HL-60 (cell line): ENCODE data around the gene ANKRD44.

Source experiments
- DNase-seq, 2 experiments: peaks; one replicate each; pipeline ENCODE4 v3.0.0-alpha.2; 2010 to 2020; ENCODE audit warnings: low read depth in 1 of 2, low spot score in 1 of 2
- H3K27ac ChIP-seq: fragments of 250-450 bp; sonication (Bioruptor Pico); replicated peaks from 2 replicates; pipeline ENCODE4 v1.5.1; 2020; ENCODE audit warnings: mild to moderate bottlenecking, moderate library complexity
- H3K27me3 ChIP-seq: fragments of 250-450 bp; sonication (Bioruptor Pico); 2 replicates; pipeline ENCODE4 v1.5.1; 2021; ENCODE audit warnings: mild to moderate bottlenecking, moderate library complexity; ENCODE audit not compliant: insufficient read depth, poor library complexity, severe bottlenecking
- H3K4me3 ChIP-seq: replicated peaks from 2 replicates; pipeline ENCODE4 v1.5.1; 2011; ENCODE audit warnings: mild to moderate bottlenecking, control low read depth, low read length; ENCODE audit not compliant: insufficient read depth
- CTCF ChIP-seq: IDR thresholded peaks from one replicate; pipeline ENCODE4 v1.5.1; 2011; ENCODE audit warnings: low read length, control low read depth, inconsistent platforms; ENCODE audit not compliant: insufficient read depth
- GABPA ChIP-seq: IDR thresholded peaks from 2 replicates; pipeline ENCODE4 v1.6.1; 2012; ENCODE audit warnings: low read depth
- POLR2AphosphoS5 ChIP-seq: IDR thresholded peaks from 2 replicates; pipeline ENCODE4 v1.6.1; 2012; ENCODE audit warnings: low read depth
- REST ChIP-seq: IDR thresholded peaks from 2 replicates; pipeline ENCODE4 v1.6.1; 2012; ENCODE audit warnings: low read depth; ENCODE audit not compliant: insufficient replicate concordance
- SPI1 ChIP-seq: IDR thresholded peaks from 2 replicates; pipeline ENCODE4 v1.6.1; 2012; ENCODE audit warnings: low read depth, mild to moderate bottlenecking, borderline replicate concordance

Gene ANKRD44

DNA sequence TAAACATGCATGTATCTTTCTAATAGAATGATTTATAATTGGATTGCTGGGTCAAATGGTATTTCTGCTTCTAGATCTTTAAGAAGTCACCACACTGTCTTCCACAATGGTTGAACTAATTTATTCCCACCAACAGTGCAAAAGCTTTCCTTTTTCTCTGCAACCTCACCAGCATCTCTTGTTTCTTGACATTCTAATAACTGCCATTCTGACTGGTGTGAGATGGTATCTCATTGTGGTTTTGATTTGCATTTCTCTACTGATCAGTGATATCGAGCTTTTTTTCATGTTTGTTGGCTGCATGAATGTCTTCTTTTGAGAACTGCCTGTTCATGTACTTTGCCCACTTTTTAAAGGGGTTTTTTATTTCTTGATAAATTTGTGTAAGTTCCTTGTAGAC is 182.5 kb downstream of the ANKRD44 start:
- H3K27ac ChIP-seq, result no peak overlapping the region
- TF ChIP-seq REST (no peak), POLR2AphosphoS5 (no peak), SPI1 (no peak), CTCF (no peak), GABPA (no peak)
- no peaks in the 10 kb centered on the region for H3K27me3 ChIP-seq
- no peak overlapping the region for H3K4me3 ChIP-seq
- no peak for DNase-seq

- Histone ChIP-seq H3K27me3 (no peaks in the 10 kb centered on the region), H3K4me3 (no peak overlapping the region), H3K27ac (no peak overlapping the region)
- TF ChIP-seq REST, result no peak
- no peak for TF ChIP-seq CTCF
- no peak for TF ChIP-seq POLR2AphosphoS5
- TF ChIP-seq SPI1, result no peak
- TF ChIP-seq GABPA, result no peak
- no peak for DNase-seq
These were observed 183.8 kb downstream of the ANKRD44 start for GRCh38 chr2:197126630-197127352.

DNA sequence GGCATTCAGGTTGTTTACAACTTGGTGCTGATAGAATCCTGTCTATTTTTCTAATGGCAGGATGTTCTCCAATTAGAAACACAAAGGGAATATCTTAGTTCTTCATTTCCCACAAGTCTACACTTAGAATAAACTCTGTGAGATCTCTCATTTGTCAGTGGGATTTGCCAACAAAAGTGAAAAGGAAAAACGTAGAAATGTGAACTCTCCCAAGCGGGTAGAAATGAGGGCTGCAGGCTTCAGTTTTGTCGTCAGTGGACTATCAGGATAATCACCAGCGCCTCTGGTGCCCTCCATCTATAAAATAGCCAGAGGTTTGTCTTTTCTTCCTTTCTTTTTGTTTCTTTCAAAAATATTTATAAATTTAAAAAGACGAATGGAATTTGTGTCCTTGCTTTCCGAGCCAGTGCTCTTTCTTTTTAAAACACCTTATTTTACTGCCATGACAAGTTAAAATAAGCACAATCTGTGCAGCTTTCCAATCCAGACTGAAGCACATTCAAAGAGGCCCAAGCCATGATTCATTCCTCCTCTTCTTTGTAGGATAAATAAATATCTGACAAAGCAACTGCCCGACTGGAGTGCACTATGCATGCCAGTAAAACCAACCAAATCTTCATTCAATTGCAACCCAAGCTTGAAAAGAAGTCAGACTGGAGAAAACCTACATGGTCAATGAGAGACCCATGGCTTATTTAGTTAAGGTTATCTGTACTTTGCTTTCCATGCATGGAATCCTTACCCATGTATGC is 185.8 kb downstream of the ANKRD44 start:
- Histone ChIP-seq H3K4me3 (no peak overlapping the region), H3K27ac (no peak overlapping the region), H3K27me3 (no peaks in the 10 kb centered on the region)
- no peak for DNase-seq
- TF ChIP-seq CTCF (no peak), GABPA (no peak), SPI1 (no peak), REST (no peak), POLR2AphosphoS5 (no peak)
